Right renal pelvis (tissue), 4 donors: ENCODE measurements around the gene DOC2A. TPM values are rescaled to one million over a fixed set of nuclear protein-coding genes. Genes with fewer than 3 reads are reported as not detected.
"Not testable (repeated sequence)": the region's sequence is repeated elsewhere in the genome, so short reads cannot be mapped to it uniquely, and the experiment has no call there.

Source experiments
- DNase-seq, 4 donors: peaks; one replicate each; pipeline ENCODE4 v3.0.0-alpha.2; 2013; ENCODE audit warnings: low read depth in 4 of 4, low spot score in 3 of 4, missing footprints in 1 of 4
- polyA plus RNA-seq, 4 donors: library from polyadenylated mRNA; unstranded; fragments of 120-200 nt; gene quantifications; one replicate each; pipeline ENCODE4 v1.2.1, GENCODE V29; 2013; ENCODE audit not compliant: insufficient read length in 4 of 4

Gene DOC2A
- polyA plus RNA-seq, 4 donors: 2.1 to 2.7 (median 2.5) TPM

GRCh38 chr16:29975134-29975538, 35.7 kb downstream of the DOC2A start:
- DNase-seq: no peak

- no peak for DNase-seq
Measured at GRCh38 chr16:29974291-29975133, 36.3 kb downstream of the DOC2A start.

- peak; percentile 97 to 98 (median 97) for DNase-seq
Measured at GRCh38 chr16:29973384-29974246, 37.2 kb downstream of the DOC2A start, which contains the start of gene TAOK2. Gene TAOK2 (plus strand): TSS chr16:29973868. CDS start chr16:29977773, 3,905 bp downstream.

GRCh38 chr16:29972992-29973383, 37.8 kb downstream of the DOC2A start:
- DNase-seq: no peak

GRCh38 chr16:29972500-29972899, 38.3 kb downstream of the DOC2A start:
- no peak for DNase-seq

GRCh38 chr16:29971304-29971703, 39.5 kb downstream of the DOC2A start:
- DNase-seq: no peak

- no peak for DNase-seq
Measured at GRCh38 chr16:29968205-29968604, 42.6 kb downstream of the DOC2A start.

GRCh38 chr16:29963021-29963743, 47.6 kb downstream of the DOC2A start:
- no peak for DNase-seq

- DNase-seq: no peak
Measured at GRCh38 chr16:29962344-29962994, 48.4 kb downstream of the DOC2A start.

GRCh38 chr16:29961479-29962343, 49.1 kb downstream of the DOC2A start, which contains the start of gene TMEM219:
Gene TMEM219 (plus strand): TSS chr16:29962079. CDS start chr16:29963144, 1,065 bp downstream.
- DNase-seq: peak; percentile 86 to 95 (median 88)

- no peak for DNase-seq
Measured at GRCh38 chr16:29961127-29961478, 49.7 kb downstream of the DOC2A start.

GRCh38 chr16:29959821-29960220, 51.0 kb downstream of the DOC2A start:
- not testable (repeated sequence) for DNase-seq

GRCh38 chr16:29959293-29959692, 51.5 kb downstream of the DOC2A start:
- DNase-seq: no peak

GRCh38 chr16:29958756-29959155, 52.1 kb downstream of the DOC2A start:
- no peak for DNase-seq

Other genes starting within 250 kb of the DOC2A start
- under 1 TPM in 1 of 4 donors, not detected in 3; 0.01 TPM for gene ZG16, start 232.8 kb downstream of the DOC2A start, polyA plus RNA-seq
- 10 to 100 TPM; 65.2 to 77.7 (median 67.6) TPM for gene KIF22, start 220.3 kb downstream of the DOC2A start, polyA plus RNA-seq
- 100 to 1,000 TPM; 273 to 344 (median 293) TPM for gene MAZ, start 204.5 kb downstream of the DOC2A start, polyA plus RNA-seq
- 10 to 100 TPM; 14.7 to 21.0 (median 17.1) TPM for gene PRRT2, start 198.8 kb downstream of the DOC2A start, polyA plus RNA-seq
- 10 to 100 TPM; 33.9 to 46.9 (median 35.9) TPM for gene PAGR1, start 194.9 kb downstream of the DOC2A start, polyA plus RNA-seq
- gene MVP, start 190.6 kb downstream of the DOC2A start, polyA plus RNA-seq: 10 to 100 TPM; 17.7 to 23.6 (median 21.5) TPM
- 100 to 1,000 TPM; 104 to 133 (median 112) TPM for gene CDIPT, start 147.8 kb downstream of the DOC2A start, polyA plus RNA-seq
- 10 to 100 TPM; 11.3 to 13.7 (median 12.4) TPM for gene SEZ6L2, start 111.5 kb downstream of the DOC2A start, polyA plus RNA-seq
- gene ASPHD1, start 110.5 kb downstream of the DOC2A start, polyA plus RNA-seq: 1 to 10 TPM in 1 of 4 donors, under 1 TPM in 3; 0.60 to 1.2 (median 0.82) TPM
- 10 to 100 TPM; 12.5 to 18.4 (median 16.4) TPM for gene KCTD13, start 84.8 kb downstream of the DOC2A start, polyA plus RNA-seq
- 100 to 1,000 TPM; 115 to 126 (median 116) TPM for gene TMEM219, start 48.9 kb downstream of the DOC2A start, polyA plus RNA-seq
- gene TAOK2, start 37.2 kb downstream of the DOC2A start, polyA plus RNA-seq: 10 to 100 TPM; 41.9 to 52.5 (median 43.5) TPM
- 10 to 100 TPM; 15.2 to 22.5 (median 16.6) TPM for gene HIRIP3, start 15.4 kb downstream of the DOC2A start, polyA plus RNA-seq
- 10 to 100 TPM; 43.5 to 56.0 (median 48.6) TPM for gene INO80E, start 14.8 kb downstream of the DOC2A start, polyA plus RNA-seq
- not detected for gene C16orf92, start 12.2 kb upstream of the DOC2A start, polyA plus RNA-seq
- 1 to 10 TPM in 1 of 4 donors, under 1 TPM in 3; 0.58 to 1.4 (median 0.81) TPM for gene TLCD3B, start 20.2 kb upstream of the DOC2A start, polyA plus RNA-seq
- 100 to 1,000 TPM; 478 to 641 (median 500) TPM for gene ALDOA, start 54.7 kb upstream of the DOC2A start, polyA plus RNA-seq
- gene PPP4C, start 65.0 kb upstream of the DOC2A start, polyA plus RNA-seq: 100 to 1,000 TPM in 1 of 4 donors, 10 to 100 TPM in 3; 82.0 to 120 (median 90.5) TPM
- 1 to 10 TPM; 1.1 to 2.0 (median 1.2) TPM for gene TBX6, start 80.9 kb upstream of the DOC2A start, polyA plus RNA-seq
- 10 to 100 TPM; 56.7 to 78.4 (median 60.1) TPM for gene YPEL3, start 85.2 kb upstream of the DOC2A start, polyA plus RNA-seq
- 10 to 100 TPM in 2 of 4 donors, 1 to 10 TPM in 2; 8.9 to 14.8 (median 12.2) TPM for gene GDPD3, start 102.5 kb upstream of the DOC2A start, polyA plus RNA-seq
- 10 to 100 TPM; 85.7 to 98.8 (median 92.2) TPM for gene MAPK3, start 112.2 kb upstream of the DOC2A start, polyA plus RNA-seq
- 10 to 100 TPM in 3 of 4 donors, 1 to 10 TPM in 1; 9.2 to 12.3 (median 11.2) TPM for gene CORO1A, start 172.6 kb upstream of the DOC2A start, polyA plus RNA-seq
- gene BOLA2B, start 182.6 kb upstream of the DOC2A start, polyA plus RNA-seq: 10 to 100 TPM; 19.2 to 34.5 (median 23.0) TPM
- gene SLX1A, start 182.8 kb upstream of the DOC2A start, polyA plus RNA-seq: 10 to 100 TPM; 18.9 to 20.8 (median 20.1) TPM
- gene SULT1A3, start 188.2 kb upstream of the DOC2A start, polyA plus RNA-seq: 10 to 100 TPM in 2 of 4 donors, 1 to 10 TPM in 2; 4.1 to 12.8 (median 10.6) TPM
- 10 to 100 TPM in 1 of 4 donors, 1 to 10 TPM in 3; 3.5 to 11.8 (median 6.0) TPM for gene NPIPB13, start 237.5 kb upstream of the DOC2A start, polyA plus RNA-seq